K562 (cell line): ENCODE measurements around the gene RAB40B. TPM values are rescaled to one million over a fixed set of nuclear protein-coding genes. Genes with fewer than 3 reads are reported as not detected.

Experiments used
- AFF4 ChIP-seq: sonication (generic); formaldehyde crosslinking; IDR thresholded peaks from 2 replicates; pipeline ENCODE4 v1.8.0; 2023; ENCODE audit warnings: mild to moderate bottlenecking, missing genetic modification reagents
- ASH1L ChIP-seq: fragments of 450-650 bp; IDR thresholded peaks from 2 replicates; pipeline ENCODE4 v1.6.1; 2018; ENCODE audit warnings: borderline replicate concordance, mild to moderate bottlenecking, low read depth; ENCODE audit not compliant: partially characterized antibody
- CREBBP ChIP-seq: IDR thresholded peaks from one replicate; pipeline ENCODE4 v1.6.1; 2012; ENCODE audit warnings: low read depth, mild to moderate bottlenecking, control low read depth, inconsistent platforms, low read length
- E2F6 ChIP-seq, 2 experiments: IDR thresholded peaks; 2 replicates each; pipeline ENCODE4 v1.6.1; 2011; ENCODE audit warnings: borderline replicate concordance in 1 of 2, control low read depth in 1 of 2, low read depth in 1 of 2, low read length in 1 of 2, mild to moderate bottlenecking in 1 of 2, mixed read lengths in 1 of 2, moderate library complexity in 1 of 2; ENCODE audit not compliant: insufficient read depth in 1 of 2, insufficient read length in 1 of 2, poor library complexity in 1 of 2, severe bottlenecking in 1 of 2; ENCODE audit errors: extremely low read depth in 1 of 2
- EZH2 ChIP-seq: IDR thresholded peaks from 2 replicates; pipeline ENCODE4 v1.6.1; 2012; ENCODE audit warnings: low read depth, mild to moderate bottlenecking, inconsistent platforms, low read length, borderline replicate concordance
- HOXB6 ChIP-seq: fragments of 250-450 bp; sonication (Bioruptor Pico); IDR thresholded peaks from 2 replicates; pipeline ENCODE4 v1.5.1; 2022; ENCODE audit warnings: mild to moderate bottlenecking, borderline replicate concordance
- KAT7 ChIP-seq: sonication (generic); formaldehyde crosslinking; IDR thresholded peaks from 2 replicates; pipeline ENCODE4 v1.8.0; 2022; ENCODE audit warnings: missing genetic modification reagents, mild to moderate bottlenecking, borderline replicate concordance
- NBN ChIP-seq: fragments of 450-650 bp; IDR thresholded peaks from 2 replicates; pipeline ENCODE4 v1.6.1; 2016; ENCODE audit warnings: low read depth, mild to moderate bottlenecking
- NFE2L1 ChIP-seq: fragments of 450-650 bp; IDR thresholded peaks from 2 replicates; pipeline ENCODE4 v1.6.1; 2016; ENCODE audit warnings: missing genetic modification characterization, low read depth, mild to moderate bottlenecking, missing compliant biosample characterization, moderate library complexity, borderline replicate concordance
- RBFOX2 ChIP-seq: fragments of 200-400 bp; formaldehyde crosslinking; IDR thresholded peaks from 2 replicates; pipeline ENCODE4 v1.6.1; 2017; ENCODE audit warnings: low read depth, mild to moderate bottlenecking, low read length, moderate library complexity
- SAP30 ChIP-seq: fragments of 200-600 bp; sonication (generic); IDR thresholded peaks from 2 replicates; pipeline ENCODE4 v1.6.1; 2012; ENCODE audit warnings: borderline replicate concordance, low read depth, mild to moderate bottlenecking, moderate library complexity, low read length, control low read depth, inconsistent platforms; ENCODE audit not compliant: insufficient read depth, poor library complexity, severe bottlenecking
- TCF3 ChIP-seq: sonication (generic); formaldehyde crosslinking; IDR thresholded peaks from 2 replicates; pipeline ENCODE4 v1.4.0; 2020; ENCODE audit warnings: mild to moderate bottlenecking, missing genetic modification reagents
- TSC22D4 ChIP-seq: fragments of 450-650 bp; IDR thresholded peaks from 2 replicates; pipeline ENCODE4 v1.6.1; 2016; ENCODE audit warnings: missing genetic modification characterization, missing biosample characterization, control low read depth
- ZFPM2 ChIP-seq: fragments of 250-450 bp; sonication (Bioruptor Pico); IDR thresholded peaks from 2 replicates; pipeline ENCODE4 v1.5.1; 2022; ENCODE audit warnings: mild to moderate bottlenecking
- ZNF12 ChIP-seq: sonication (generic); formaldehyde crosslinking; IDR thresholded peaks from 2 replicates; pipeline ENCODE4 v1.4.0; 2020; ENCODE audit warnings: mild to moderate bottlenecking, missing genetic modification reagents
- ZNF197 ChIP-seq: fragments of 200-800 bp; sonication (Bioruptor generic); IDR thresholded peaks from 2 replicates; pipeline ENCODE4 v1.6.1; 2016; ENCODE audit warnings: low read depth, missing genetic modification characterization, missing compliant biosample characterization
- polyA plus RNA-seq, 8 experiments: library from polyadenylated mRNA; depleted of rRNA in 4 of 8; stranded (reverse) in 5 of 8; unstranded in 3 of 8; fragments of >200 nt; fragmentation: Nextera tagmentation in 2 of 8; fragmentation: Illumina TruSeq in 1 of 8; extraction: Ambion mirVana in 2 of 8; extraction: Trizol in 1 of 8; gene quantifications; 2 replicates each; pipeline versions ENCODE4 v1.2.1 to v1.2.3, GENCODE V29; 2011 to 2014; ENCODE audit warnings: inconsistent platforms in 1 of 8, missing spikeins in 1 of 8
- total RNA-seq, 7 experiments: library from RNA; depleted of rRNA in 6 of 7; stranded (reverse); fragments of >200 nt in 6 of 7; fragmentation: Illumina TruSeq in 2 of 7; extraction: Trizol in 2 of 7; gene quantifications; 2 replicates each; pipeline versions ENCODE4 v1.2.1 to v1.2.3, GENCODE V29; 2011 to 2021; ENCODE audit warnings: low replicate concordance in 1 of 7
- TF ChIP-seq, protein P1 (sequence below): fragments of 250-450 bp; sonication (Bioruptor Pico); IDR thresholded peaks from 2 replicates; pipeline ENCODE4 v1.9.0; 2021; ENCODE audit warnings: mild to moderate bottlenecking, inconsistent platforms
- TF ChIP-seq, protein P2 (sequence below): fragments of 200-800 bp; sonication (Bioruptor generic); IDR thresholded peaks from 2 replicates; pipeline ENCODE4 v1.6.1; 2017; ENCODE audit warnings: missing genetic modification characterization, missing compliant biosample characterization

RAB40B gene
- total and polyA plus RNA-seq, 9 of the 15 experiments (the other 6 are each of a cell fraction or from before 2014, with no cell fraction given) = 0.13 to 4.6 (median 1.4) TPM

DNA sequence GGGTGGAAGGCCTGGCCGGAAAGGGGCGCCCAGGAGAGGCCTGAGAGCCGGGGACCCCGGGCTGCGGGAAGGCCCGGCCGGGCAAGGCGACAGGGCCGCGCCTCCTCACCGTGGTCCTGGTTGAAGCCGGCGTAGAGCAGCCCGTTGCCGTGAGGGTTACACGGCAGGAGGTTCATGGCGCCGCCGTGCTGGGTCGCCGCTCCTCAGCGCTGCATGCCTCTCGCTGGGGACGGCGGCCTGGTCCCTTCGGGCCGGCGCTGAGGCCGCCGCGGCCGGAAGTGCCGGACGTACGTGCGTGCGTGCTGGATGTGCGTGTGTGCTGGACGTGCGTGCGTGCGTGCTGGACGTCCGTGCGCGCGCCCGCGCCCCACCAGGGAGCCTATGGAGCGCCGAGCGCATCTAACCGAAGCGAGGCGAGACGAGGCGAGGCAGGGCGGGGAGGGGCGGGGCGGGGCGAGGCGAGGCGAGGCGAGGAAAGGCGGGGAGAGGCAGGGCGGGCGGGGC, 50.3 kb downstream of the RAB40B start, which contains the start of gene WDR45B (continued):
- TF ChIP-seq E2F6 (IDR thresholded peaks at IDR 0.05; ENCODE audit: borderline replicate concordance in 1 of 2, extremely low read depth in 1 of 2, insufficient read depth in 1 of 2, insufficient read length in 1 of 2, low read depth in 1 of 2, low read length in 1 of 2, poor library complexity in 1 of 2, severe bottlenecking in 1 of 2) (peak; percentile 28 to 41), NFE2L1 (no peak), TCF3 (CRISPR knock-in tag) (peak; percentile 35; the same call in 1 of the 2 replicates), NBN (no peak), ZNF12 (CRISPR knock-in tag) (0 out of 2 replicates have a peak, but pooled peaks have one; percentile 46), ZFPM2 (CRISPR knock-in tag) (no peak), ZNF197 (CRISPR knock-in tag) (0 out of 2 replicates have a peak, but pooled peaks have one; percentile 60), TSC22D4 (tag) (no peak), EZH2 (no peak), RBFOX2 (peak; percentile 88), SAP30 (peak; percentile 88), ASH1L (no peak), KAT7 (CRISPR knock-in tag) (no peak; the same call in 1 of the 2 replicates), CREBBP (no peak), AFF4 (CRISPR knock-in tag) (no peak; the same call in 1 of the 2 replicates), HOXB6 (CRISPR knock-in tag) (no peak)
- TF ChIP-seq, protein P1, sequence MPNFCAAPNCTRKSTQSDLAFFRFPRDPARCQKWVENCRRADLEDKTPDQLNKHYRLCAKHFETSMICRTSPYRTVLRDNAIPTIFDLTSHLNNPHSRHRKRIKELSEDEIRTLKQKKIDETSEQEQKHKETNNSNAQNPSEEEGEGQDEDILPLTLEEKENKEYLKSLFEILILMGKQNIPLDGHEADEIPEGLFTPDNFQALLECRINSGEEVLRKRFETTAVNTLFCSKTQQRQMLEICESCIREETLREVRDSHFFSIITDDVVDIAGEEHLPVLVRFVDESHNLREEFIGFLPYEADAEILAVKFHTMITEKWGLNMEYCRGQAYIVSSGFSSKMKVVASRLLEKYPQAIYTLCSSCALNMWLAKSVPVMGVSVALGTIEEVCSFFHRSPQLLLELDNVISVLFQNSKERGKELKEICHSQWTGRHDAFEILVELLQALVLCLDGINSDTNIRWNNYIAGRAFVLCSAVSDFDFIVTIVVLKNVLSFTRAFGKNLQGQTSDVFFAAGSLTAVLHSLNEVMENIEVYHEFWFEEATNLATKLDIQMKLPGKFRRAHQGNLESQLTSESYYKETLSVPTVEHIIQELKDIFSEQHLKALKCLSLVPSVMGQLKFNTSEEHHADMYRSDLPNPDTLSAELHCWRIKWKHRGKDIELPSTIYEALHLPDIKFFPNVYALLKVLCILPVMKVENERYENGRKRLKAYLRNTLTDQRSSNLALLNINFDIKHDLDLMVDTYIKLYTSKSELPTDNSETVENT = peak; percentile 84
- TF ChIP-seq, protein P2, sequence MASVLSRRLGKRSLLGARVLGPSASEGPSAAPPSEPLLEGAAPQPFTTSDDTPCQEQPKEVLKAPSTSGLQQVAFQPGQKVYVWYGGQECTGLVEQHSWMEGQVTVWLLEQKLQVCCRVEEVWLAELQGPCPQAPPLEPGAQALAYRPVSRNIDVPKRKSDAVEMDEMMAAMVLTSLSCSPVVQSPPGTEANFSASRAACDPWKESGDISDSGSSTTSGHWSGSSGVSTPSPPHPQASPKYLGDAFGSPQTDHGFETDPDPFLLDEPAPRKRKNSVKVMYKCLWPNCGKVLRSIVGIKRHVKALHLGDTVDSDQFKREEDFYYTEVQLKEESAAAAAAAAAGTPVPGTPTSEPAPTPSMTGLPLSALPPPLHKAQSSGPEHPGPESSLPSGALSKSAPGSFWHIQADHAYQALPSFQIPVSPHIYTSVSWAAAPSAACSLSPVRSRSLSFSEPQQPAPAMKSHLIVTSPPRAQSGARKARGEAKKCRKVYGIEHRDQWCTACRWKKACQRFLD (CRISPR knock-in tag) = peak; percentile 56; the same call in 1 of the 2 replicates
